Inflammatory macrophage treated with lipopolysaccharide for 1 hour (primary cell): ENCODE data around the gene EFCAB9.
"Not testable (repeated sequence)": the region's sequence is repeated elsewhere in the genome, so short reads cannot be mapped to it uniquely, and the experiment has no call there.

Source experiments
- DNase-seq, 2 donors: peaks; one replicate each; pipeline ENCODE4 v3.0.0-alpha.2; 2020 to 2022

Gene EFCAB9

DNA sequence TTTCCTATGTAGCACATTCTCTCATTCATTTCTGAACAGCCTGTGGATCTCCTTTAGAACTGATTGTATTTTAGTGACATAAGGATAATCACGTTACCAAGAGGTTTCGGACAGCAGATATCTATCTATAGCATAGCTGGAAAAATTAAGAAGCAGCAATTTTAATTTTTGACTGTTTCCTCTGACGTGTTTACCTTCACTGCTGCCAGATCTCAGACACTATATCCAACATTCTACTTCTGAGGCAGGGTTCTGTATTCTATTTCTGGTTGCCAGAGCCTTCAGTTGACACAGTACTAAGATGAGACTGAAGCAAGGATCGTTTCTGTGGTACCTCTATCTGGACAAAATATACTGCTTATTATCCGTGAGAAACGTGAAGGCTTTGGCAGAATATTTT, at the start of gene EFCAB9:
Gene EFCAB9, plus strand, starts transcription at position 301 of the 400 bp plus-strand sequence. Its CDS starts 1 bp downstream, at position 302.
- DNase-seq = no peak

DNA sequence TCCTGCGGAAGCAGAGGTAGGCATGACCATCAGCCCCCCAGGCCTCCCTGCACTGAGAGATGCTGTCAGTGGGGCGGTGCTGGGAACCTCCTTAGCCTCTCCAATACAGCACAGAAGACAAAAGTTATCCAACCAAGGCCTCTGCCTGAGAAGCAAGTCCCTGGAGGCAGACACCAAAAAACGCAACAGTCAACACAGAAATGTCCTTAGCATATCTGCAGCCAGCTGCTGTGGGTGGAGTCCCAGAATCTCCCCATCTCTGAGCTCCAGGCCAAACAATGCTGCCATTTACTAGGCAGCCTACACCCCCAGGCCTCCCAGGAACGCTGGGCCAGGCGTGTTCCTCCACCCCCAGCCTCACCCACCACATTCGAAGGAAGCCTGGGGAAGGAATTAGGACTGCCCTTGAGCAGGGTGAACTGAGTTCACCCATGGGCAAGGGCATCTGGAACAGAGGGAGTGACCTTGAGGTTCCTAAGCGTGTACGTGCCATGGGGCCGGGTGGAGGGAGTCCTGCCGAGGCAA, 49.6 kb upstream of the EFCAB9 start:
- peak in 1 of 2 donors; percentile 44 for DNase-seq

DNA sequence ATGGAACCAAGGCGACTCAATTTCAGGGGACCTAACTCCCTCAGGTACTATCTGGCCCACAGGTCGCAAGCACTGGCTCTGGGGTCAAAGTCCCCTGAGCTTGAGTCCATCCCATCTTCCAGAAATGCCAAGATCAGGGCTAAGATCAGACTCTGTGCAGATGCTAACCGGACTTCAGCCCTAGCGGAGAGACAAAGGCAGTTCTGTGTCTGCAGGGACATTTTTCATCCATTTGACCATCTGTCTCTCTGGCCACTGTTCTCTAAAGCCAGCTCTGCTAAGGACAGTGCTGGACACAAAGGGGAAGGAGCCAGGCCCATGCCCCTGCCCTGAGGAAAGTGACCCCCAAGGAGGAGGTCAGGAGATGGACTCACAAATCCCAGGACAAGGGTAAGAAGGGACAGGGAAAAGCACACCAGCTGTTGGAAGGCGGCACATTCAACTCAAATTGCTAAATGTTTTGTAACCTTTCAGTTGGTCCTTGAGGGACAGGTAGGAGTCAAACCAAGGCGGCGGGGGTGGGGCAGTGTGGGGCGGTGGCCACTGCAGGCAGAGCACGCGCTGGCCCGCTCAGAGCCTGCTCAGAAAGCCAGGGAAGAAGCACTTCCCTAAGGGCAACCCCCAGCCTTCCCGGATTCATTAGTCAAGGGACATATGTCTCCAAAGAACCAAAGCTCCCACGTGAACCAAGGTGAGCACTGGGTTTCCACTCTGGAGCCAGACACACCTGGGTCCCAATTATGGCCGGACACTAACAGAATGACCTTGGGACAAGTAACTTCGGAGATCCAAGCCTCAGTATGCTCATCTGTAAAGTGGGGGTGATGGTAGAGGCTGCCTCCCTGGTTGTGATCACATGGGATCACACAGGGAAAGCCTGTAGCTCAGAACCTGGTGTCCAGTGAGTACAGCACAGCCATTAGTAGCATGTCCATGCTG, 48.8 kb upstream of the EFCAB9 start:
- no peak for DNase-seq

DNA sequence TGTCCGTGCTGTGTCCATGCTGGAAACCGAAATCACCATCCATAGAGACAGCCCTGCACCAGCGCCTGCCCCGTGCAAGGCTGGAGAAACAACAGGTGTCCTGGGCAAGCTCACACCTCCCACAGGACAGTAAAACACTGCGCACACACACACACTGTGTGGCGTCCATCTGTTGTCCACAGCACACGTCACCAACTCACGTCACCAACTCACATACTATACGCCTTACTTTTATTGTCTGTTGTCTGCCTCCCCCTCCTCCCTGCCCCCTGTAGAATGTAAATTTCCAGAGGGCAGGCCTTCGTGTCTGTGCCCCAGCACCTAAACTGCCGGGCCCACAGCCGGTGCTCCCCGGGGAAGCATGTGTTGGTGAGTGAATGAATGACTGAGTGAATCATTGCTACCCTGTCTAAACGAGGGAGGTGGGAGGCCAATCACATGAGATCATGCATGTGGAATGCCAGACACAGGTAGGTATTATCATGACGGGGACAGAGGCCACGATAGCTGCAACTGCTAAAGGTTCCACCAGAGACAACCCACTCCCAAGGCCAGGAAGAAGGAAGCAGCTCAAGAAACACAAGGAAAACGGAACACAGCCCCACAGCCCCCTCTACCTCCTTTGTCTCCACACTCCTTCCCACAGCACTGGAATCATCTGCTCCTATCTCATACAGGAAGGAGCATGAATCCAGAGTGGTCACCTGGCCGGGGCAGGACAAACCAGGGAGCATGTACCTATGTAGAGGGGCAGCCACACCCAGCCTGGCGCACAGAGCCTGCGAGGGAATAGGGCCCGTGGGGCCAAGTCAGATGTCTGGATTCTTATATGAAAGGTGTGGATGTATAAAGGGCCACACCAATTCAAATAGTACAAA, 47.9 kb upstream of the EFCAB9 start:
- no peak for DNase-seq

DNA sequence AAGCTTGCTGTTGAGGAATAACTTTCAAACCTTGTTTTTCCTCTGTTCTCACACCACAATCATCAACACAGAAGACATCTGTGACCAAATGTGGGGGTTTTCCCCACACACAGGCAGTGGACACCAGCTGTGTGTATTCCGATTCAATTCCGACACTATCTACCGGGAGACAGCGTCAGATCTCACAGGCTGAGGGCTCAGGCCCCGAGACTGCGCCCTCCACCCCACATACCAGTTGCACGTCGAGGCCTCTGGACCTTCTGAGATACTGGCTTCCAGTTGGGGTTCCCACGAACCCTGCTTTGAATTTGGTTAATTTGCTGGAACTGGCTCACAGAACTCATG, 47.3 kb upstream of the EFCAB9 start:
- no peak for DNase-seq

DNA sequence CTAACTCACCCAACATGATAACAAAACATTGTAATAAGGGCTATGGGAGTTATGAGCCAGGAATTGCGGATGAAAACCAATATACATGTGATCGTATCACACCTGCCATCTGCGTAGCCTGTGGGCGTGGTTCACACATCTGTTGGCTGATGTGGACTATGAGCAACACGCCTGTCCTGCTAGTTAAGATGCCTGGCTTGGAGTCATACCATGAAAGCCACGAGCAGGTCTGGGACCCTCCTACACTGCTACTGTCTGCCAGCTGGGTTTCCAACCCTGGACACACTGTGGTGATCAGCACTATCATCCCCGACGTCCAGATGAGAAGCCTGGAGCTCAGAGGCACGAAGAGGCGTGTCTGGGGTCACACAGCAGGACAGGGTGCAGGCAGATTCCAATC, 46.1 kb upstream of the EFCAB9 start:
- no peak for DNase-seq

DNA sequence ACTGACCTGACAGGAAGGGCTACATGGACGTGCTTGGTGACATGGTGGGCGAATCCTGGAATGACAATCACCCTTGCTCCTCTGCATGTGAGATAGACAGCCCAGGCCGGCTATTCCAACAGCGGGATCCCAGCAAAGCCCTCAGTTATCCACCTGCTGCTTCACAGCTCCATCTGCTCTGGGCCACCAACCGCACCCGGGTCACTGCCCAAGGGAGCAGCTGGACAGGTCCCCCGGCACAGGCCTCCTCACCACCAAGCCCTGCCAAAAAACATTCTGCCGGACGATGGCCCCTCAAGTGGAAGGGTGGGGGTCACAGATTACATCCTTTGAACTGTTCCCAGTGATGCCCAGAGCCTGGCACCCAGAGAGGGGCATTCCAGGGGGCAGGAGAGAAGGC, 45.6 kb upstream of the EFCAB9 start:
- no peak for DNase-seq

DNA sequence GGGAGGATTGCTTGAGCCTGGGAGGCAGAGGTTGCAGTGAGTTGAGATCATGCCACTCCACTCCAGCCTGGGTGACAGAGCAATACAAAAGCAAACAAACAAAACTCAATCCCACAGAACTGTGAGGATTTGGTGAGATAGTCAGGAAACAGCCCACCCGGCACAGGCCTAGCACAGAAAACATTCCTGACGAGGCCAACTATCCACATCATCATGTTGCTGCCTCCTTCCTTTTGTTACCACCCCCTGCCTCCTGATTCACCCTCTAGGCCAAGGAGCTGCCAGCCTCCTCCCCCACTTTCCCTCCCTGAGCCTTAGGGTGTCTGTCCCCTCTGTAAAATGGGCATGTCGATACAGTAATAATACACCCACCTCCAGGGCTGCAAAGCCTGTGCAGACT, 44.9 kb upstream of the EFCAB9 start:
- DNase-seq = no peak

DNA sequence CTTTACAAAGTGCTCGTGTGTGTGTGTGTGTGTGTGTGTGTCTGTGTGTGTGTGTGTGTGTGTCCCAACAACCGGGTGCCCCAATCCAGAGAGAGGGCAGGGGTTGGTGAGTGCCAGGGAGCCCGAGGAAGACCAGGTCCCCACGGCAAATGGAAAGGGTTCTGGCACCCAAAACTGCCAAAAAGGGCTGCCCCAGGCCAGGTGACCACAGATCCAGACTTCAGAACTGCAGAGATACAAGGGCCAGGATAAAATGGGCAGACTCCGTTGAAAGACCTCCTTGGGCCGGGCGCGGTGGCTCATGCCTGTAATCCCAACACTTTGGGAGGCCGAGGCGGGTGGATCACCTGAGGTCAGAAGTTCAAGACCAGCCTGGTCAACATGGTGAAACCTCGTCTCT, 44.5 kb upstream of the EFCAB9 start:
- DNase-seq = not testable (repeated sequence)

DNA sequence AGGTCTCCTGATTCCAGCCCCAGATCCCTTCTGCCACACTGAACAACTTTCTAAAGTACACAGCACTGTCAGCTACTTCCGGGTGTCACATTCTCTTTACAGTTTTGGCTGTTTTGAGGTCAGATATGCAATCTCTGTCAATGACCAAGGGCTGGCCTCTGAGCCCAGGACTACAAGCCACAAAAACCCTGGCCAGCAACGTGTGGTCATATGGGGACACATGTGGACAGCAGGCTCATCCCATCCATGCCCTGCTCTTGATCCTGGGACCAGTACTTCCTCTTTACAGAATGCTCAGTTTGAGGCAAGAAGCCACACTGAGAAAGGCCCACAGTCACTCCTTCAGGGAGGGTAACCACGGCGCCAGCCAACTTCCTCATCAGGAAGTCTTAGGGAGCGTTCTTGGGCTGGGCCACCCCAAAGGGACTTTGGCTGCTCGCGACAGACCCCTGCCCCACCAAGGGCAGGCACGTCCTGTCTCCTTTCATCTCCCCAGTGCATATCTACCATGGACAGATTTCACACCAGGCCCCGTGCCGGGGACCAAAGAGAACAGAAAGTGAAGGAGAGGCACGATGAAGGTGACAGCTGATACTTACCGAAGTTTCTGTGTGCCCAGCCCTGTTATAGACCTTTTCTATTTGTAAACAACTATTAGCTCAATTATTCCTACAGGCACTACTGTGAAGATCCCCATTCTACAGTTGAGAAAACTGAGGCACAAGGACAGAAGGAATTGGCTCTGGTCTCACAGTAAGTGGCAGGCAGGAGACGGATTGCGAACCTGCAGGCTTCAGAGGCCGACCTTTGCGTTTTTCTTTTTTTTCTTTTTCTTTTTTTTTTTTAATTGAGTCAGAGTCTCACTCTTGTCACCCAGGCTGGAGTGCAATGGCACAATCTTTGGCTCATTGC, 43.2 kb upstream of the EFCAB9 start:
- peak; percentile 88 to 95 for DNase-seq

DNA sequence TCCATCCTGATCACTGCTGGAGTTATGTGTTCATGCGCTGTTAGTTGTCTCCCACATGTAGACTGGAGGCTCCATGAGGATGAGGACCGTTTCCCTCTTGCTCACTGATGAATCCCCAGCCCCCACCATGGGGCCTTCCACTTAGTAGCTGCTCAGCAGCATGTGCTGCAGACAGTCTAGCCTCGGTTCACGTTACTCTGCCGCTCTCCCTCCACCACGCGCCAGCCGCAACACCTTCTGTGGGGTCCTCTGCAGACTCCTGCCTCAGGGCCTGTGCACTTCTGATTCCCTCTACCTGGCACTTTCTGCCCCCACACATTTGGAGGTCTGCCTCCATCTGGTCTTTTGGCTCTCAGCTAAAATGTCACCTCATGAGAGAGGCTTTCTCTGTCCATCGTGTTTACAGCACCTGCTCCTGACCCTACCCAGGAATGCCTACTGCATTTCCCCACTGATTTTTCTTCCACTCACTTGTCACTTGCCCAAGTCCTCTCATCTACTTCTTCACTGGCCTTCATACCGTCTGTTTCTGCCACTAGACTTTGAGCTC, 42.2 kb upstream of the EFCAB9 start:
- no peak for DNase-seq

DNA sequence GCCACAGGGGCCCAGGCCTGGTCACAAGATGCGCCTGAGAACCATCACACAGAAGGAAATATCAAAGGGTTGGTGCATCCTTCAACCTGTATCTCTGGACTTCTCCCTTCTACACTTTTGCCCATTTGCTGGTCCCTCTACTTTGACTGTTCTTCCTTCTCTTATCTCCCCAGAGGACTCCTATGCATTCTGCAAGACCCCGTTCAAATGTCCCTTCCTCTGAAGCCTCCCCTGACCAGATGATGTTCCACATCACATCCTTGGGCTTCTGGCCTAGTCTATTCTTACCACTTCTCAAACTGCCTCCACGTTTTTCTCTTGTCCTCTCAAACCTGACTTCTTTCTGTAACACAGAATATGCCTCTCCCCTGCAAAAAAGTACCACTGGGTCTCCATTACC, 40.3 kb upstream of the EFCAB9 start:
- DNase-seq = no peak

DNA sequence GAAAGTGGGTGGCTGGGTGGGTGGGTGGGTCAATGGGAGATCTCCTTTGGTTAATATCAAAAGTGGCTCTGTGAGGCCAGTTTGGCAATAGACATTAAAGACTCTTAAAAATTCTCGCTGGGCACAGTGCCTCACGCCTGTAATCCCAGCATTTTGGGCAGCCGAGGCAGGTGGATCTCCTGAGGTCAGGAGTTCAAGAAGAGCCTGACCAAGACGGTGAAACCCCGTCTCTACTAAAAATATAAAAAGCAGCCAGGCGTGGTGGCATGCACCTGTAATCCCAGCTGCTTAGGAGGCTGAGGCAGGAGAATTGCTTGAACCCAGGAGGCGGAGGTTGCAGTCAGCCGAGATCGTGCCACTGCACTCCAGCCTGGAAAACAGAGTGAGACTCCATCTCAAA, 38.9 kb upstream of the EFCAB9 start:
- DNase-seq = not testable (repeated sequence)

DNA sequence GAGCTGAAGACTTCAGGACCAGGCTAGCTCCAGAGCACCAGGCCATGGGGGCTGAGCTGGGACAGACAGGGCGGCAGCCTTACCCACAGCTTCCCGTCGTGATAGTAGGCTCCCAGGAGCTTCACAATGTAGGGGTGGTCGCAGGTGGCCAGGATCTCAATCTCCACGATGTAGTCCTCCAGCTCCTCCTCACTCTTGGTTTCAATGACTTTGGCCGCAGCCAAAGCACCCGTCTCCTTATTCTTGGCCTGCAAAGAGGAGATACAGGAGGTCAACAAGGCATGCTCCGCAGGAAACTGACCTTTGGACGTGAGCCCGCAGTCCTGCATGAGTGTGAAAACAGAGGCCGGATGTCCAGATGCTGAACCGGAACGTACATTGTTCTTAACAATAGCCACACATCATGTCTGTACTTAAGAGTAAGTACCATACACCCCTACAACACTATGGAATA, 37.4 kb upstream of the EFCAB9 start:
- no peak for DNase-seq

DNA sequence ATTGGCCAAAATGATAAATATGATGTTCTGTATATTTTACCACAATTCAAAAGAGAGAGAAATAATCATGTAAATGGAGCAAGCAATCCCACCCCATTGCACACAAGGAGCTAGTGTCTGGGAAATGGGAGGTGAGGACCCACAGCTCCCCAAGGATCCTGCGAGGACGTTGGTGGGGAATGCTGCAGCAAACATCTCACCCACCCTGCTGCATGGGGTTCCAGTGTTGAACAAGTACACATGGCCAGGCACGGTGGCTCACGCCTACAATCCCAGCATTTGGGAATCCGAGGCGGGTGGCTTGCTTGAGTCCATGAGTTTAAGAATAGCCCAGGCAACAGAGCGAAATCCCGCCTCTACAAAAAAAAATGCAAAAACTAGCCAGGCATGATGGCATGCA, 35.0 kb upstream of the EFCAB9 start:
- DNase-seq = no peak

DNA sequence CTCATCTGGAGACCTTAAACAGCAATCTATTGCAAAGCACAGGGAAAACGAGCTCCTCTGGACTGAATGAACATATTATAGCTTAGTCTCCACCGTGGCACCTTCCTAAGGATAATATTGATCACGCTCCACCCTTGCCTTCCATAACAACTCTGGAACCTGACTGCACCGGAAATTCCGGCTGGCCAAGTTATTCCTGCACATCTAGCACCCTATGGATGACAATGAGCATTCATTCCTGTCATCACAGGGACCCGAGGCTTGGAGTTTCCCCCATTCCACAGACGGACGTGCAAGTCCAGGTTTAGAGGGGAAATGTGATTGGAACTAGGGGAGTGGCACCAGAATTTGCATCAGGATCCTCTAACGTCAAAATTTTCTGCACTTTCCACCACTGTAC, 33.5 kb upstream of the EFCAB9 start:
- no peak for DNase-seq

DNA sequence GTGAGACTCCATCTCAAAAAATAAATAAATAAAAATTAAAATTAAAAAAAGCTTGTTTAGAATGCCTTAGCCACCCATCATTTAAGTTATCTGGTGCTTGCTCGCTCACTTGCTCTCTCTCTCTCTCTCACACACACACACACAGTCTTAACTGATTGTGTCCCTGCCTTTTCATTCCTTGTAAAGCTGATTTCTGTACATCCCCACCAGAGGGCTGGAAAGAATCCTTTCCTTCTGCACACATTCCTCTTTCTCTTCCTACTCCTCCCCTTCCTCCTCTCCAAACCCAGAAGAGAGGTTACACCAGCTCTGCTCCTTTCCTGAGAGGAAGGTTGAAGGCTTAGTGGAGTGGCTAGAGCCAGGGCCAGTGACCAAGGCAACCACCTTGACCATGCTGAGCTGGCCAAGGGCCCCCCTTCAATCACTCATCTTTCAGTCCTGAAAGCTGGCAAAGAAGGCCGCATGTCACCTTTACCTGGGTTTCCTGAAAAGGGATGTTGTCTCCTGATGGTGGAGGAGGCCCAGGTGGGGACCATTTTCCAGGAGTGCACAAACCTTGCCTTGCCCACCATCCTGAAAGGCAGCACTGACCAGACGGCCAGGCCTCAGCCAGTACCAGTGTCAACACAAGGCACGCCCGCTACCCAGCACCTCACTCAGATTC, 31.5 kb upstream of the EFCAB9 start:
- no peak for DNase-seq

DNA sequence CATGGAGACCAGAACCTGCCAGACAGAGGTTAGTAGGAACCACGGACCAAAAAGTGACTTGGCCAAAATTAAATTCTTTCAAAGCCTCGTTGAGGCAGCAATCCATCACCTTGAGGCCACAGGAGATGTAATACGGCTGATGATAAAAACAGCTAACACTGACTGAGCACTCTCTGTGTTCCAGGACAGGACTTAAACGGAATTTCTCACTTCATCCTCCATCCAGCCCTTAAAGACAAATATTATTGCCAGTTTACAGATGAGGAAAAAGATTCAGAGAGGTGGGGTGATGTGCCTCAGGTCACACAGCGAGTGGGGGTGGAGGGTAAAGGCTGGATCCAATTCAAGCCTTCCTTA, 31.0 kb upstream of the EFCAB9 start:
- DNase-seq = no peak

DNA sequence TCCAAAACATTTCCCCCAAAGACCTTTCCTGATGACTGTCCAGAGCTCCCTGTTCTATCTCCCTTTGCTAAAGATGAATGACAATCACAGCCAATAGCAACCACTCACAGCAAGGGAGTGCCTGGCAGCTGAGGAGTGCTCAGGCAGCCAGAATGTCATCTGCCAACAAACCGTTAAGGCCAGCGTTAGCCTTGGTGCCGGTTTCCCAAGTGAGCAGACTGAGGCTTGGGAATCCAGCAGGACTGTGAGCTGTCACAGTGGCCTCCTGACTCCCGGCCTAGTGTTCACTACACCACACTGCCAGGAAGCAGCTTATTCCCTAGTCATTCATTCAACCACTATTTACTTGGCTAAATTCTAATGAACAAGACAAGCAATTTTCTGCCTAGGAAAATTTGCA, 30.6 kb upstream of the EFCAB9 start:
- DNase-seq = no peak

DNA sequence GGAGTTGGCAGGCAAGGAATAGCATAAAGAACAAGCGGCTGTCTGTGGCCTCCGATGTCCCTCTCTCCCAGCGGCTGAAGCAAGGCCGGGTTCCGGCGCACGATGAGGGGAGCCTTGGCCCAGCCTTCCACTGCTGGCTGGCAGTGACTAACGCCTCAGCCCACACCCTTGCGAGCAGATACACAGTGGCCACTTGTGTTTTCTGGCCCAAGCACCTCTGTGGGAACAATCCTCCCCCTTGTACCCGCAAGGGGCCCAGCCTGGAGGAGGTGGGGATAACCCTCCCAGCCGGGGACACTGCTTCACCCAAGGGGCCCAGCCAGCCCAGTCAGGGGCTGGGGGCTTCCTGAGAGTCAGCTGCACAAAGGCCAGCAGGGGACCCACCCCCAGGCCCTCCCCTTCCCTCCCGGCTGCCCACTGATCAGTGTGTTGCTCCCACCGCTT, 29.2 kb upstream of the EFCAB9 start:
- DNase-seq = no peak

DNA sequence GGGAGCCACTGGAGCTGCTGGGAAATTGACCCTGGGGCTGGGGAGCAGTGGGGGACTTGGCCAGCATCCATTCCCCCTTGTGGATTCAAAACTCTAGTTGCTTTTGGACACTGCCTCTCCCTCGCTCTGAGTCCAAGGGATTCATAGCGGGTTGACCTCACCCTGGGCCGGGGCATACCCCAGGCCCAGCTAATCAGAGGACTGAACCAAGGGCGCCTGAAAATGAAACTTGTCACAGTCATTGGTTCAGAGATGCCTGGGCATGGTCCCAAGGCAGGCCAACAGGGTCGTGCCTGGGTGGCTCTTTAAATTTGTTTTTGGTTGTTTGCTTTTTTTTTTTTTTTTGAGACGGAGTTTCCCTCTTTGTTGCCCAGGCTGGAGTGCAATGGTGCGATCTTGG, 28.5 kb upstream of the EFCAB9 start:
- DNase-seq = no peak
